OCI-LY7 (cell line): Measurements from ENCODE around the gene PRSS56. TPM values are rescaled to one million over a fixed set of nuclear protein-coding genes. Genes with fewer than 3 reads are reported as not detected.

Experiments used
- BruUV-seq: library from RNA; stranded (reverse); fragments of 400-500 nt; replicated peaks from 2 replicates; lab custom pipeline; 2021; lab: Mats Ljungman, UMichigan
- CTCF ChIA-PET: fragments of 300-600 bp; sonication (Branson Sonifier 250); formaldehyde crosslinking; loops from one replicate; lab custom pipeline; 2022; ENCODE audit warnings: antibody characterized with exemption; ENCODE audit not compliant: unreplicated experiment; lab: Charles Lee
- POLR2A ChIA-PET: fragments of 300-600 bp; sonication (Branson Sonifier 250); formaldehyde crosslinking; loops from one replicate; lab custom pipeline; 2022; ENCODE audit warnings: antibody characterized with exemption; lab: Charles Lee
- DNase-seq: peaks from one replicate; pipeline ENCODE4 v3.0.0-alpha.2; 2015; ENCODE audit warnings: low spot score
- H2AFZ ChIP-seq: fragments of 200-600 bp; sonication (generic), shearing (Covaris generic); 2 replicates; pipeline ENCODE4 v1.6.1; 2014; ENCODE audit warnings: mild to moderate bottlenecking, antibody characterized with exemption, low read length, moderate library complexity
- H3K27ac ChIP-seq: fragments of 200-600 bp; sonication (generic); 2 replicates; pipeline ENCODE4 v1.5.1; 2014; ENCODE audit warnings: mixed run types, low read depth, mild to moderate bottlenecking, moderate library complexity, low read length, inconsistent platforms; ENCODE audit not compliant: poor library complexity, severe bottlenecking
- H3K36me3 ChIP-seq: fragments of 200-600 bp; sonication (generic); 2 replicates; pipeline ENCODE4 v1.6.1; 2014; ENCODE audit warnings: mild to moderate bottlenecking, antibody characterized with exemption, low read length, moderate library complexity, mixed read lengths; ENCODE audit not compliant: insufficient read depth
- H3K4me1 ChIP-seq: fragments of 200-600 bp; sonication (generic); 2 replicates; pipeline ENCODE4 v1.5.1; 2014; ENCODE audit warnings: mild to moderate bottlenecking, low read length; ENCODE audit not compliant: insufficient read depth, poor library complexity, severe bottlenecking
- H3K4me2 ChIP-seq: fragments of 200-600 bp; sonication (generic); 2 replicates; pipeline ENCODE4 v1.6.1; 2014; ENCODE audit warnings: mild to moderate bottlenecking, low read length
- H3K4me3 ChIP-seq: fragments of 200-600 bp; sonication (generic); 2 replicates; pipeline ENCODE4 v1.5.1; 2014; ENCODE audit warnings: mild to moderate bottlenecking, low read depth, low read length; ENCODE audit not compliant: poor library complexity, severe bottlenecking
- H3K79me2 ChIP-seq: fragments of 200-600 bp; sonication (generic); 2 replicates; pipeline ENCODE4 v1.6.1; 2016; ENCODE audit warnings: low read depth, mild to moderate bottlenecking, low read length, moderate library complexity, mixed read lengths; ENCODE audit not compliant: insufficient read depth
- H3K9me2 ChIP-seq: fragments of 200-600 bp; sonication (generic); 2 replicates; pipeline ENCODE4 v1.6.1; 2016; ENCODE audit warnings: mild to moderate bottlenecking, low read length, mixed read lengths; ENCODE audit not compliant: insufficient read depth
- H3K9me3 ChIP-seq: fragments of 200-600 bp; sonication (generic); 2 replicates; pipeline ENCODE4 v1.6.1; 2014; ENCODE audit warnings: mild to moderate bottlenecking, mixed run types, low read length, mixed read lengths
- H4K20me1 ChIP-seq: fragments of 200-600 bp; sonication (generic); 2 replicates; pipeline ENCODE4 v1.6.1; 2014; ENCODE audit warnings: mild to moderate bottlenecking, antibody characterized with exemption, low read length, moderate library complexity, mixed read lengths; ENCODE audit not compliant: insufficient read depth
- EZH2phosphoT487 ChIP-seq: fragments of 200-600 bp; sonication (generic); IDR thresholded peaks from 2 replicates; pipeline ENCODE4 v1.6.1; 2018; ENCODE audit warnings: low read depth, borderline replicate concordance, mild to moderate bottlenecking, mixed run types, antibody characterized with exemption, low read length, moderate library complexity, mixed read lengths
- intact Hi-C: fragments of 100-400 bp; cut with micrococcal nuclease; formaldehyde crosslinking; loops from one replicate; pipeline ENCODE4 v1.10.0; 2022; ENCODE audit not compliant: unreplicated experiment
- total RNA-seq, 2 experiments: library from RNA; depleted of rRNA in 1 of 2; stranded (reverse); fragments of >200 nt in 1 of 2; shearing (Covaris generic) in 1 of 2; gene quantifications; 2 replicates each; pipeline ENCODE4 v1.2.3, GENCODE V29; 2014 to 2022
- TF ChIP-seq, protein P1 (sequence below): fragments of 200-600 bp; sonication (generic); conservative IDR thresholded peaks from 2 replicates; pipeline ENCODE4 v1.5.1; 2014; ENCODE audit warnings: mild to moderate bottlenecking, antibody characterized with exemption, low read length, moderate library complexity, mixed read lengths

PRSS56 gene
- total RNA-seq, 2 experiments from 2014 or later = not detected

DNA sequence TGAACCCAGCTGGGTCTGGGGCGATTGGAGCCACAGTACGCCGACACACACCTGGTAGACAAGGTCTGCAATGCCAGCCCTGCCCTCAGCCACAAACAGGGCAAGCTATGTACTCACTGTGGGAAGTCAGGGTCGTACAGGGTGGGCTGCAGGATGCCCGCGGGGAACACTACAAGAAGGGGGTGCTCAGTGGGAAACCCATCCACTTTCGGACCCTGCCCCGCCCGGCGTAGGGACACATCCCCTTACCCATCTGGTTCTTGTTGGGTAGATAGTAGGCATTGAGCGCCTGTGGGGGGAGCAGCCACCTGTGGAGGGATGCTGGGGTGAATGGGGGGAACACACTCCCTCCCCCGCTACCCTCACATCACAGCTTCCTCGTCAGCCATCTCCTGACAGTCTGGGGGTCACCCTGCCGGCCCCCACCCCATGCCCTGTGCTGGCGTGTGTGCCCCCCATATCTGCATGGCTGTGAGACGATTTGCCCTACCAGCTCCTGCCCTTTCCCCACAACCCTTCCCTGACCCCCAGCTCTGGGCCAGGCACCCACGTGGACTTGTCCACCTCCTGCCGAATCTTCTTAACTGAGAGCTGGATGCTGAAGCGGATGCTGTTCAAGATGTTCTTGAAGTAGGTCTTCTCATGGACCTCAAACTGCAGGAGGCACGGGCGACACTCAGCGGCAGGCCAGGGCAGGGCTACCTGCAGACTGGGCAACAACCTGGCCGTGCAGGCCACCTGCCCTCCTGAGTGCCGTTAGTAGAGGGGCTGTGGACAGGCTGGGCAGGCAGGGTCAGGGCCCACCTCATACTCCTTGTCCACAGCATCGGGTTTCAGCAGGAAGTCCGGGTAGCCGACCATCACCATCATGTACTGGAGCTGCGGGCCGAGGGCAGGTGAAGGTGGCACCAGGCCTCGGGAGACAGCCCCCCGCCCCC lies 37.6 kb upstream of the PRSS56 start:
- DNase-seq = no peak
- ChIA-PET POLR2A (no interaction called here), CTCF (no interaction called here)
- H3K4me1 ChIP-seq = no peaks in the 10 kb centered on the region
- H3K36me3 ChIP-seq = no peaks in the 10 kb centered on the region
- no peaks in the 10 kb centered on the region for H3K9me3 ChIP-seq
- intact Hi-C loops = no loop called here
- H4K20me1 ChIP-seq = no peaks in the 10 kb centered on the region
- H3K4me3 ChIP-seq = no peak overlapping the region
- no peaks in the 10 kb centered on the region for H3K79me2 ChIP-seq
- H3K9me2 ChIP-seq = no peaks in the 10 kb centered on the region
- H2AFZ ChIP-seq = no peak overlapping the region
- H3K4me2 ChIP-seq = no peak overlapping the region
- TF ChIP-seq, protein P1, sequence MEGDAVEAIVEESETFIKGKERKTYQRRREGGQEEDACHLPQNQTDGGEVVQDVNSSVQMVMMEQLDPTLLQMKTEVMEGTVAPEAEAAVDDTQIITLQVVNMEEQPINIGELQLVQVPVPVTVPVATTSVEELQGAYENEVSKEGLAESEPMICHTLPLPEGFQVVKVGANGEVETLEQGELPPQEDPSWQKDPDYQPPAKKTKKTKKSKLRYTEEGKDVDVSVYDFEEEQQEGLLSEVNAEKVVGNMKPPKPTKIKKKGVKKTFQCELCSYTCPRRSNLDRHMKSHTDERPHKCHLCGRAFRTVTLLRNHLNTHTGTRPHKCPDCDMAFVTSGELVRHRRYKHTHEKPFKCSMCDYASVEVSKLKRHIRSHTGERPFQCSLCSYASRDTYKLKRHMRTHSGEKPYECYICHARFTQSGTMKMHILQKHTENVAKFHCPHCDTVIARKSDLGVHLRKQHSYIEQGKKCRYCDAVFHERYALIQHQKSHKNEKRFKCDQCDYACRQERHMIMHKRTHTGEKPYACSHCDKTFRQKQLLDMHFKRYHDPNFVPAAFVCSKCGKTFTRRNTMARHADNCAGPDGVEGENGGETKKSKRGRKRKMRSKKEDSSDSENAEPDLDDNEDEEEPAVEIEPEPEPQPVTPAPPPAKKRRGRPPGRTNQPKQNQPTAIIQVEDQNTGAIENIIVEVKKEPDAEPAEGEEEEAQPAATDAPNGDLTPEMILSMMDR = no peak
- TF ChIP-seq EZH2phosphoT487 = no peak
- BruUV-seq = no TSS peak
- H3K27ac ChIP-seq = no peak overlapping the region

DNA sequence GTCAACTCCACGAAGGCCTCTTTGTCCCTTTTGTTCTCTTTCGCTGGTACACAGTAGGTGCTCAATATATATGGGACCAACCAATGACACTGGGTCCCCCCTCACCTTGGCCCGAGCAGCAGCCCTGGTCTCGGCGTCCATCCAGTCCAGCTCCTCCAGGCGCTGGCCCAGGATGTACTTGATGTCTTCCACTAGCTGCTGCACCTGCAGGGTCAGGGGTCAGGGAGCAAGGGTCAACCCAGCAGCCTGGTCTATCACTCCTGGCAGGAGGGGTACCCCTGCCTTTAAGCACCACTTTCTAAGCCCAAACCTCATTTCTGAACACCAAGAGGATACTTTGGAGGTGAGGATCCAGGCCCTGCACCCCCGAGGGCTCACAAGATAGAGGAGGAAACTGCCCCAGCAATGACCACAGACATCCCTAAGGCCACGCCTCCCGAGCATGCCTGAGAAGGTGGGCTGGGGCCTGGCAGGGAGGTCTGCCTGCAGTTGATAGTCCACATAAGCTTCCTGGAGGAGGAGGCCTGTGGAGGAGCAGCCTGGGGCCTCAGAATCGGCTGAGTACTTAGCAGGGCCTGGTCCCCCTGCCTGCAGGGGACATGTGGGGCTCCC lies 36.8 kb upstream of the PRSS56 start:
- no peaks in the 10 kb centered on the region for H3K9me3 ChIP-seq
- no peaks in the 10 kb centered on the region for H3K36me3 ChIP-seq
- BruUV-seq = no TSS peak
- no peaks in the 10 kb centered on the region for H4K20me1 ChIP-seq
- CTCF ChIA-PET = no interaction called here
- H2AFZ ChIP-seq = no peak overlapping the region
- DNase-seq = no peak
- POLR2A ChIA-PET = no interaction called here
- H3K79me2 ChIP-seq = no peaks in the 10 kb centered on the region
- H3K4me1 ChIP-seq = no peaks in the 10 kb centered on the region
- H3K4me2 ChIP-seq = no peak overlapping the region
- intact Hi-C loops = no loop called here
- no peak overlapping the region for H3K27ac ChIP-seq
- H3K4me3 ChIP-seq = no peak overlapping the region
- no peaks in the 10 kb centered on the region for H3K9me2 ChIP-seq
- TF ChIP-seq, protein P1 = no peak
- no peak for TF ChIP-seq EZH2phosphoT487
